Activated CD4-positive, alpha-beta memory T cell treated with anti-CD3 and anti-CD28 coated beads, Interleukin-2, amount 10 ng/mL, durations not matched to agents 7 days and 5 days (primary cell): Measurements from ENCODE around the gene CNTN1. TPM values are rescaled to one million over a fixed set of nuclear protein-coding genes. Genes with fewer than 3 reads are reported as not detected.

Source experiments
- CTCF ChIA-PET: fragments of 350-600 bp; sonication (Branson Sonifier 250); formaldehyde crosslinking; loops from one replicate; lab custom pipeline; 2021; ENCODE audit warnings: antibody characterized with exemption, inconsistent platforms; lab: Charles Lee
- POLR2A ChIA-PET: fragments of 350-600 bp; sonication (Branson Sonifier 250); formaldehyde crosslinking; loops from one replicate; lab custom pipeline; 2021; ENCODE audit warnings: antibody characterized with exemption; lab: Charles Lee
- DNase-seq: peaks from one replicate; pipeline ENCODE4 v3.0.0-alpha.2; 2020
- H3K27ac Mint-ChIP-seq: one replicate; pipeline ENCODE4 v1.8.0; 2021; ENCODE audit warnings: mild to moderate bottlenecking, mixed read lengths
- H3K27me3 Mint-ChIP-seq: one replicate; pipeline ENCODE4 v1.8.0; 2021; ENCODE audit warnings: mixed read lengths
- H3K36me3 Mint-ChIP-seq: one replicate; pipeline ENCODE4 v1.8.0; 2021; ENCODE audit warnings: low read depth, mixed read lengths
- H3K4me1 Mint-ChIP-seq: one replicate; pipeline ENCODE4 v1.8.0; 2021; ENCODE audit warnings: mixed read lengths
- H3K4me3 Mint-ChIP-seq: one replicate; pipeline ENCODE4 v1.8.0; 2021; ENCODE audit warnings: mild to moderate bottlenecking, mixed read lengths
- H3K9me3 Mint-ChIP-seq: one replicate; pipeline ENCODE4 v1.8.0; 2021; ENCODE audit warnings: mixed read lengths
- total RNA-seq, 2 experiments: library from RNA; stranded (reverse); gene quantifications; one replicate each; pipeline ENCODE4 v1.2.3, GENCODE V29; 2021

Gene CNTN1
- total RNA-seq, 2 experiments from 2014 or later: not detected

GRCh38 chr12:40854604-40855003 is 162.4 kb downstream of the CNTN1 start:
- H3K36me3 Mint-ChIP-seq: no peaks in the 10 kb centered on the region
- H3K27ac Mint-ChIP-seq: no peak overlapping the region

GRCh38 chr12:40864891-40865290 is 172.7 kb downstream of the CNTN1 start:
- DNase-seq: no peak
- POLR2A ChIA-PET: no interaction called here
- peaks cover 3% of the 10 kb centered on the region for H3K9me3 Mint-ChIP-seq
- CTCF ChIA-PET: no interaction called here
- no peak overlapping the region for H3K27ac Mint-ChIP-seq
- no peak overlapping the region for H3K4me3 Mint-ChIP-seq
- no peaks in the 10 kb centered on the region for H3K4me1 Mint-ChIP-seq
- no peaks in the 10 kb centered on the region for H3K27me3 Mint-ChIP-seq
- no peaks in the 10 kb centered on the region for H3K36me3 Mint-ChIP-seq

More at GRCh38 chr12:40854604-40855003, 162.4 kb downstream of the CNTN1 start:
- CTCF ChIA-PET: no interaction called here
- POLR2A ChIA-PET: no interaction called here
- no peak for DNase-seq
- Mint-ChIP-seq H3K27me3 (no peaks in the 10 kb centered on the region), H3K9me3 (peaks cover 2% of the 10 kb centered on the region), H3K4me1 (no peaks in the 10 kb centered on the region), H3K4me3 (no peak overlapping the region)

DNA sequence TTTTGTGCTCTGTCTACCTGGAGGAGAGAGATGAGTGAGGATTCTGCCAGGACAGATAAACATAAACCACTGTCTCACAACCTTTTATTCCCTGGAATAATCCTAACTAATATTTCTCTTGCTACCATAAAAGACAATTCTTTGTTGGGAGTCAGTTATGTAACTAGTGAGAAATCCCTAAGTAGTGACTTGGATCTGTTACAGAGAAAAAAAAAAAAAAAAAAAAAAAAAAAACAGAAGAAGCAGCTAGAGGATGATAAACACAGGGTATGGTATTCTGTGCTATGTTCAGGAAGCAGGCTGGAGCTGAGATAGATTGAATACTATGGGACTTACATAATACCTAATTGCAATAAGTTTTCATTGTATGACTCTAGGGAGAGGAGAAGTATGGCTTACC is 178.7 kb downstream of the CNTN1 start:
- no peak overlapping the region for H3K27ac Mint-ChIP-seq
- DNase-seq: no peak
- no peaks in the 10 kb centered on the region for H3K4me1 Mint-ChIP-seq
- no peak overlapping the region for H3K4me3 Mint-ChIP-seq
- H3K27me3 Mint-ChIP-seq: no peaks in the 10 kb centered on the region
- CTCF ChIA-PET: no interaction called here
- H3K36me3 Mint-ChIP-seq: no peaks in the 10 kb centered on the region
- POLR2A ChIA-PET: no interaction called here
- peaks cover 3% of the 10 kb centered on the region for H3K9me3 Mint-ChIP-seq

- Mint-ChIP-seq H3K27me3 (no peaks in the 10 kb centered on the region), H3K27ac (no peak overlapping the region), H3K36me3 (no peaks in the 10 kb centered on the region), H3K4me1 (no peaks in the 10 kb centered on the region), H3K4me3 (no peak overlapping the region), H3K9me3 (no peaks in the 10 kb centered on the region)
- ChIA-PET POLR2A (no interaction called here), CTCF (no interaction called here)
- no peak for DNase-seq
Measured at GRCh38 chr12:40874868-40875267, 182.6 kb downstream of the CNTN1 start.

DNA sequence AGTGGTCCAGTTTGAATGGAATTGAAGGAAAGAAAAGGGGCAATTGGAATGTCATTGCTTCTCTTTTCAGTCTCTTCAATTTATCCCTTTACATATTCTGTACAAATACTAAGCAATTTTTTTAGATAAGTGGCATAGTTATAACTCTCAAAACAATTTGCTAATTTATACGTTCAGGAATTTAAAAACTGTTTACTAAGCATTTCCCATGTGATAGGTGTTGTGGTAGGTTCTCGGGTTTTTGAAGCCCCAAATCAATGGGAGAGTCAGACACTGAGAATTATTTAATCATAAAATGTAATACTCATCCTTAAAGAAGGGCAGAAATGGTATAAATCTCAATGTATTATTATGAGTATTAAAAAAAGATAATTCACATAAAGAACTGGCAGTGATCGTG is 197.1 kb downstream of the CNTN1 start:
- no peaks in the 10 kb centered on the region for H3K27me3 Mint-ChIP-seq
- CTCF ChIA-PET: no interaction called here
- H3K27ac Mint-ChIP-seq: no peak overlapping the region
- no peaks in the 10 kb centered on the region for H3K4me1 Mint-ChIP-seq
- H3K4me3 Mint-ChIP-seq: no peak overlapping the region
- DNase-seq: no peak
- POLR2A ChIA-PET: no interaction called here
- no peaks in the 10 kb centered on the region for H3K36me3 Mint-ChIP-seq
- peaks cover 5% of the 10 kb centered on the region for H3K9me3 Mint-ChIP-seq

GRCh38 chr12:40892528-40892927 is 200.3 kb downstream of the CNTN1 start:
- CTCF ChIA-PET: no interaction called here
- Mint-ChIP-seq H3K9me3 (peaks cover 5% of the 10 kb centered on the region), H3K4me1 (no peaks in the 10 kb centered on the region)

GRCh38 chr12:40898505-40898904 is 206.3 kb downstream of the CNTN1 start:
- POLR2A ChIA-PET: no interaction called here
- no peaks in the 10 kb centered on the region for H3K27me3 Mint-ChIP-seq

More at GRCh38 chr12:40892528-40892927, 200.3 kb downstream of the CNTN1 start:
- H3K4me3 Mint-ChIP-seq: no peak overlapping the region
- POLR2A ChIA-PET: no interaction called here
- H3K27ac Mint-ChIP-seq: no peak overlapping the region
- H3K36me3 Mint-ChIP-seq: no peaks in the 10 kb centered on the region
- DNase-seq: no peak
- no peaks in the 10 kb centered on the region for H3K27me3 Mint-ChIP-seq

DNA sequence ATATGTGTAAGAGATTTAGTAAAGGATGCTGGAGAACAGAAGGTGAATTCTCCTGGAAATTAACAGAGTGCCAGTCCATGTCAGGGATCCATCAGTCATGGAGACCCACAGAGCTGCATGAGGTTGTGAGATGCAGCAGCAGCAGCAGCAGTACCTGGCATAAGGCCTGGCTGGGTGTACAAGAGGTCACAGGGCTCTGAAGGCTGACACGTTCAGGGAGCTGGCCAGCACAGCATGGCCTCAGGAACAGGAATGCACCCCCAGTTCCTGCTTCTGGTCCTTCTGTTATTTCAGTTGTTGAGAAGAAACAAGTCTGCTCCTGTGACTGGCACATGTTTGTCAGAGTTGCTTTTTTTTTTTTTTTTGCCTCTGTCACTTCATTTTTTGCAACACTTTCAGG is 210.8 kb downstream of the CNTN1 start:
- POLR2A ChIA-PET: no interaction called here
- CTCF ChIA-PET: no interaction called here
- H3K4me3 Mint-ChIP-seq: no peak overlapping the region
- no peaks in the 10 kb centered on the region for H3K9me3 Mint-ChIP-seq
- peaks cover 3% of the 10 kb centered on the region for H3K4me1 Mint-ChIP-seq
- DNase-seq: no peak
- no peak overlapping the region for H3K27ac Mint-ChIP-seq
- no peaks in the 10 kb centered on the region for H3K36me3 Mint-ChIP-seq
- no peaks in the 10 kb centered on the region for H3K27me3 Mint-ChIP-seq

More at GRCh38 chr12:40898505-40898904, 206.3 kb downstream of the CNTN1 start:
- CTCF ChIA-PET: no interaction called here
- no peak overlapping the region for H3K4me3 Mint-ChIP-seq
- H3K36me3 Mint-ChIP-seq: no peaks in the 10 kb centered on the region
- no peaks in the 10 kb centered on the region for H3K4me1 Mint-ChIP-seq
- peaks cover 2% of the 10 kb centered on the region for H3K9me3 Mint-ChIP-seq
- no peak overlapping the region for H3K27ac Mint-ChIP-seq
- no peak for DNase-seq

GRCh38 chr12:40907115-40907527 is 214.9 kb downstream of the CNTN1 start:
- H3K27me3 Mint-ChIP-seq: no peaks in the 10 kb centered on the region
- no peak for DNase-seq
- peaks cover 3% of the 10 kb centered on the region for H3K4me1 Mint-ChIP-seq
- ChIA-PET CTCF (interaction anchor here (1.5 kb wide), 1 partner anchor 15 kb away, joined by 3 read pairs; no protein-coding TSS in a partner anchor), POLR2A (no interaction called here)
- no peaks in the 10 kb centered on the region for H3K36me3 Mint-ChIP-seq
- no peak overlapping the region for H3K27ac Mint-ChIP-seq
- no peak overlapping the region for H3K4me3 Mint-ChIP-seq
- H3K9me3 Mint-ChIP-seq: no peaks in the 10 kb centered on the region

GRCh38 chr12:40911676-40912075 is 219.4 kb downstream of the CNTN1 start:
- H3K4me3 Mint-ChIP-seq: no peak overlapping the region
- DNase-seq: no peak
- H3K27ac Mint-ChIP-seq: no peak overlapping the region
- H3K4me1 Mint-ChIP-seq: peaks cover 3% of the 10 kb centered on the region
- H3K36me3 Mint-ChIP-seq: no peaks in the 10 kb centered on the region
- POLR2A ChIA-PET: no interaction called here
- H3K9me3 Mint-ChIP-seq: no peaks in the 10 kb centered on the region
- CTCF ChIA-PET: no interaction called here
- H3K27me3 Mint-ChIP-seq: no peaks in the 10 kb centered on the region

GRCh38 chr12:40915172-40915571 is 222.9 kb downstream of the CNTN1 start:
- Mint-ChIP-seq H3K9me3 (no peaks in the 10 kb centered on the region), H3K27me3 (no peaks in the 10 kb centered on the region), H3K36me3 (no peaks in the 10 kb centered on the region), H3K4me3 (no peak overlapping the region), H3K27ac (no peak overlapping the region), H3K4me1 (no peaks in the 10 kb centered on the region)
- no peak for DNase-seq
- CTCF ChIA-PET: no interaction called here
- POLR2A ChIA-PET: no interaction called here

DNA sequence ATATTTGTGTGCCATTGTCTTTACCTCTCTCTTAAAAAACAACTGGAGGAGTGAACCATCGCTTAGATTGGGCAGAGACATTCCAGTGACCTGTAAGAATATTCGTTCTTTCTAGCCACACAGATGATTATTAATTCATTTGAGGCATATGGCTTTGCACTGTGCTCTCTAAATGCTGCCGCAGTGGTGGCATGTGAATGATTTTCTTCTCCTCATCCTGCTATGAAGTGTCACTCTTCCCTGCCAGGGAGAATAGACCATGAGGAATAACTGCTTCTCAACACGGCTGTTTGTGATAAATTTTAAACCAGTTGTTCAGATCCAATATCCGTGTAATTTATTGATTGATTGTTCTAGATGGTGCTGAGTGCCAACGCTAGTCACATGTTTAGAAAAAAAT is 225.3 kb downstream of the CNTN1 start:
- no peak overlapping the region for H3K4me3 Mint-ChIP-seq
- H3K4me1 Mint-ChIP-seq: no peaks in the 10 kb centered on the region
- no peaks in the 10 kb centered on the region for H3K27me3 Mint-ChIP-seq
- ChIA-PET CTCF (interaction anchor here (1.1 kb wide), 1 partner anchor 28 kb away, joined by 3 read pairs; no protein-coding TSS in a partner anchor), POLR2A (interaction anchor here (0.9 kb wide), 1 partner anchor 11 kb away, joined by 3 read pairs; no protein-coding TSS in a partner anchor)
- no peak overlapping the region for H3K27ac Mint-ChIP-seq
- no peak for DNase-seq
- no peaks in the 10 kb centered on the region for H3K36me3 Mint-ChIP-seq
- H3K9me3 Mint-ChIP-seq: no peaks in the 10 kb centered on the region

GRCh38 chr12:40921563-40922163 is 229.4 kb downstream of the CNTN1 start:
- ChIA-PET POLR2A (no interaction called here), CTCF (interaction anchor here (0.5 to 0.7 kb wide), 2 partner anchors 14 to 292 kb away, joined by 3 to 4 read pairs; no protein-coding TSS in a partner anchor)
- Mint-ChIP-seq H3K36me3 (no peaks in the 10 kb centered on the region), H3K27me3 (no peaks in the 10 kb centered on the region), H3K4me3 (no peak overlapping the region), H3K27ac (no peak overlapping the region), H3K4me1 (no peaks in the 10 kb centered on the region), H3K9me3 (no peaks in the 10 kb centered on the region)
- no peak for DNase-seq

GRCh38 chr12:40937891-40938290 is 245.7 kb downstream of the CNTN1 start:
- no peaks in the 10 kb centered on the region for H3K9me3 Mint-ChIP-seq
- H3K4me3 Mint-ChIP-seq: no peak overlapping the region
- no peak overlapping the region for H3K27ac Mint-ChIP-seq
- no peak for DNase-seq
- POLR2A ChIA-PET: no interaction called here
- CTCF ChIA-PET: no interaction called here
- H3K4me1 Mint-ChIP-seq: no peaks in the 10 kb centered on the region
- H3K27me3 Mint-ChIP-seq: peaks cover 3% of the 10 kb centered on the region
- no peaks in the 10 kb centered on the region for H3K36me3 Mint-ChIP-seq
